GM12892 (cell line): ENCODE measurements around the gene AQP2.

Experiments used
- POLR2A ChIP-seq: IDR thresholded peaks from 2 replicates; pipeline ENCODE4 v1.6.1; 2011; ENCODE audit warnings: low read depth, low read length, control low read depth
- POLR2AphosphoS5 ChIP-seq: IDR thresholded peaks from 2 replicates; pipeline ENCODE4 v1.6.1; 2011; ENCODE audit warnings: low read depth, low read length, control low read depth

DNA sequence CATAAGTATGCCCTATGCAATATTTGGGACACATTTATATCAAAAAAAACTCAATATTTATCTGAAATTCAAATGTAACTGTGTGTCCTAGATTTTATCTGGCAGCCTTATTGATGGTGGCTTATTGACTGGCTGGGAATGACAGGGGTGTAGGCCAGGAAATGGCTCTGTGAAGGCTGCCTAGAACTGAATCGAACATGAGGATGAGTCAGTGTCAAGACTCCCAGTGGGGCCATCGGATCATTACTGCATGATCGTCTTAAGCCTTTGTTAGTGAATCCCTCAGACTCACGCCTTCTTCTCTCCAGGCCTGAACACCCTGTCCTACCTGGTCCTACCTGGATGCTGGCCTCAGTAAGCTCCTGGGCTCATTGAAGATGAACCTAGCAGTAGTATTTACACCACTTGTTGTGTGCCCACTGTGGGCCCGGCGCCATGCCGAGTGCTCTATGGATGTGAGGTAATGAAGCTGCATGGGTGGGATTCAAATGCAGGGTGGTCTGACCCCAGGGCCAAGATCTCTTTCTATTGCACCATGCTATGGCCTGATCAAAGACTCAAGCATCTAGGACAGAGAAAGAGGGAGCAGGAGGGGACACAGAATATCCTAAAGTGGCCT, 25.8 kb upstream of the AQP2 start:
- TF ChIP-seq POLR2A (no peak), POLR2AphosphoS5 (no peak)
